ENCODE measurements around the gene SRMS. TPM values are rescaled to one million over a fixed set of nuclear protein-coding genes. Genes with fewer than 3 reads are reported as not detected.
"Not testable (repeated sequence)": the region's sequence is repeated elsewhere in the genome, so short reads cannot be mapped to it uniquely, and the experiment has no call there.

The SRMS gene
- total and polyA plus RNA-seq, 7 donors: 0.19 to 2.4 TPM; not detected in 5

- H3K27me3 ChIP-seq: no peaks in the 10 kb centered on the region
- peaks cover 0 to 10% (median 0%) of the 10 kb centered on the region in 4 donors for H3K36me3 ChIP-seq
- peak; percentile 90 for DNase-seq
- peaks cover 0 to 29% (median 27%) of the 10 kb centered on the region in 4 donors for H3K4me1 ChIP-seq
- TF ChIP-seq EP300 (IDR thresholded peaks at IDR 0.05) (no peak), POLR2A (IDR thresholded peaks at IDR 0.05) (no peak), POLR2AphosphoS5 (IDR thresholded peaks at IDR 0.05) (peak; percentile 75 to 90 (median 84))
- TF ChIP-seq, protein P1, sequence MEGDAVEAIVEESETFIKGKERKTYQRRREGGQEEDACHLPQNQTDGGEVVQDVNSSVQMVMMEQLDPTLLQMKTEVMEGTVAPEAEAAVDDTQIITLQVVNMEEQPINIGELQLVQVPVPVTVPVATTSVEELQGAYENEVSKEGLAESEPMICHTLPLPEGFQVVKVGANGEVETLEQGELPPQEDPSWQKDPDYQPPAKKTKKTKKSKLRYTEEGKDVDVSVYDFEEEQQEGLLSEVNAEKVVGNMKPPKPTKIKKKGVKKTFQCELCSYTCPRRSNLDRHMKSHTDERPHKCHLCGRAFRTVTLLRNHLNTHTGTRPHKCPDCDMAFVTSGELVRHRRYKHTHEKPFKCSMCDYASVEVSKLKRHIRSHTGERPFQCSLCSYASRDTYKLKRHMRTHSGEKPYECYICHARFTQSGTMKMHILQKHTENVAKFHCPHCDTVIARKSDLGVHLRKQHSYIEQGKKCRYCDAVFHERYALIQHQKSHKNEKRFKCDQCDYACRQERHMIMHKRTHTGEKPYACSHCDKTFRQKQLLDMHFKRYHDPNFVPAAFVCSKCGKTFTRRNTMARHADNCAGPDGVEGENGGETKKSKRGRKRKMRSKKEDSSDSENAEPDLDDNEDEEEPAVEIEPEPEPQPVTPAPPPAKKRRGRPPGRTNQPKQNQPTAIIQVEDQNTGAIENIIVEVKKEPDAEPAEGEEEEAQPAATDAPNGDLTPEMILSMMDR (IDR thresholded peaks at IDR 0.05): no peak
- H3K27ac ChIP-seq: peak within 1 kb of the TSS; percentile 78 to 87 (median 81)
- 5 to 8% methylated on average over 40 of the region's 40 CpGs for WGBS, 2 donors
- intact Hi-C loops (cut with DNase I): loop anchor here (2.0 to 5.0 kb wide), 2 partner anchors 53 to 78 kb away; partner anchors contain the start of genes GMEB2 and STMN3
- H3K4me3 ChIP-seq: peak within 1 kb of the TSS; percentile 88 to 97 (median 92)
- H3K9me3 ChIP-seq: no peaks in the 10 kb centered on the region
Measured at GRCh38 chr20:63574156-63574828, 26.7 kb upstream of the SRMS start, which contains the start of gene HELZ2. HELZ2 (minus strand) TSS chr20:63574239; CDS start chr20:63572385, 1,854 bp downstream.

- peaks cover 0 to 10% (median 0%) of the 10 kb centered on the region in 4 donors for H3K36me3 ChIP-seq
- no peaks in the 10 kb centered on the region for H3K27me3 ChIP-seq
- 1 to 2% methylated on average over 24 of the region's 24 CpGs for WGBS, 2 donors
- TF ChIP-seq POLR2A (IDR thresholded peaks at IDR 0.05) (no peak), POLR2AphosphoS5 (IDR thresholded peaks at IDR 0.05) (no peak), EP300 (IDR thresholded peaks at IDR 0.05) (no peak)
- TF ChIP-seq, protein P1 (IDR thresholded peaks at IDR 0.05): no peak
- H3K4me3 ChIP-seq: peak overlapping the region; percentile 88 to 97 (median 92)
- peak overlapping the region; percentile 78 to 87 (median 81) for H3K27ac ChIP-seq
- H3K9me3 ChIP-seq: no peaks in the 10 kb centered on the region
- no peak for DNase-seq
- H3K4me1 ChIP-seq: peaks cover 0 to 29% (median 27%) of the 10 kb centered on the region in 4 donors
- intact Hi-C loops (cut with DNase I): loop anchor here (1.0 to 5.0 kb wide), 3 partner anchors 35 to 79 kb away; partner anchors contain the start of genes GMEB2 and STMN3
Measured at GRCh38 chr20:63573647-63574131, 26.1 kb upstream of the SRMS start.

- intact Hi-C loops (cut with DNase I): loop anchor here (1.0 to 5.0 kb wide), 2 partner anchors 35 to 79 kb away; partner anchors contain the start of gene STMN3
- Histone ChIP-seq H3K27me3 (no peaks in the 10 kb centered on the region), H3K9me3 (no peaks in the 10 kb centered on the region), H3K36me3 (peaks cover 0 to 10% (median 0%) of the 10 kb centered on the region in 4 donors), H3K27ac (peak overlapping the region; percentile 78 to 87 (median 81)), H3K4me3 (peak overlapping the region; percentile 88 to 97 (median 92)), H3K4me1 (peaks cover 0 to 29% (median 27%) of the 10 kb centered on the region in 4 donors)
- no peak for DNase-seq
- 84 to 88% methylated on average over 34 of the region's 34 CpGs for WGBS, 2 donors
- TF ChIP-seq POLR2A (IDR thresholded peaks at IDR 0.05): no peak
- TF ChIP-seq POLR2AphosphoS5 (IDR thresholded peaks at IDR 0.05): no peak
- no peak for TF ChIP-seq EP300 (IDR thresholded peaks at IDR 0.05)
- TF ChIP-seq, protein P1 (IDR thresholded peaks at IDR 0.05): no peak
Measured at GRCh38 chr20:63572788-63573646, 25.5 kb upstream of the SRMS start.

- Histone ChIP-seq H3K4me1 (peaks cover 0 to 28% (median 23%) of the 10 kb centered on the region in 4 donors), H3K4me3 (no peak overlapping the region), H3K27ac (no peak overlapping the region), H3K36me3 (peaks cover 0 to 10% (median 0%) of the 10 kb centered on the region in 4 donors), H3K9me3 (no peaks in the 10 kb centered on the region), H3K27me3 (no peaks in the 10 kb centered on the region)
- TF ChIP-seq POLR2AphosphoS5 (IDR thresholded peaks at IDR 0.05) (no peak), EP300 (IDR thresholded peaks at IDR 0.05) (no peak), POLR2A (IDR thresholded peaks at IDR 0.05) (no peak)
- TF ChIP-seq, protein P1 (IDR thresholded peaks at IDR 0.05): no peak
- intact Hi-C loops (cut with DNase I): loop anchor here (5.0 kb wide), 1 partner anchor 80 kb away; the partner anchor contains the start of gene STMN3
- no peak for DNase-seq
- WGBS, 2 donors: 91 to 96% methylated on average over 48 of the region's 48 CpGs
Measured at GRCh38 chr20:63572071-63572787, 24.7 kb upstream of the SRMS start.

- H3K27me3 ChIP-seq, H3K4me3 ChIP-seq, H3K36me3 ChIP-seq, H3K27ac ChIP-seq, H3K9me3 ChIP-seq, DNase-seq: not testable (repeated sequence)
- H3K4me1 ChIP-seq: peaks cover 0 to 28% (median 19%) of the 10 kb centered on the region in 4 donors
- intact Hi-C loops (cut with DNase I): loop anchor here (5.0 kb wide), 1 partner anchor 81 kb away; the partner anchor contains the start of gene STMN3
- WGBS, 2 donors: 57 to 79% methylated on average over 8 to 9 of the region's 11 CpGs
Measured at GRCh38 chr20:63571087-63571478, 23.5 kb upstream of the SRMS start.
